Measurements from ENCODE around the gene UBE3A. TPM values are rescaled to one million over a fixed set of nuclear protein-coding genes. Genes with fewer than 3 reads are reported as not detected.

The UBE3A gene
- total RNA-seq, 1 donor from 2014 or later: 99.9 TPM

DNA sequence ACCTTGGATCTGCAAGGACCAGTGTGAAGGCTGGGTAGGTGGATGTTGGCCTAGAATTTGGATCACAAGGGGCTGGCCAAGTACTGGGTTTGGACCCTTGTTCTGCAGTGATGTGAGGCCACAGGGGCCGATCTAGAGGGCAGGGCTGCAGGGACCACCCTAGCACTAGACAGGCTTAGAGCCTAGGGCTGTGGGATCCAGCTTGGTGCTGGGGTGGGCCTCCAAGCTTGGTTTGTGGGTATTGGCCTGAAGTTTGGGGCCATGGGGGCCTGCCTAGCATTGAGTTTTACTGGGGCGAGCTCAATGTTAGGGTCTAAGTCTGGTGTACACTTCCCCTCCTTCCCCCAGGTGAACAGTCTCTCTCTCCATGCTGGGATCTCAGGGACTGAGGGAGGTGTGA is 36.5 kb downstream of the UBE3A start:
- TF ChIP-seq, protein P1, sequence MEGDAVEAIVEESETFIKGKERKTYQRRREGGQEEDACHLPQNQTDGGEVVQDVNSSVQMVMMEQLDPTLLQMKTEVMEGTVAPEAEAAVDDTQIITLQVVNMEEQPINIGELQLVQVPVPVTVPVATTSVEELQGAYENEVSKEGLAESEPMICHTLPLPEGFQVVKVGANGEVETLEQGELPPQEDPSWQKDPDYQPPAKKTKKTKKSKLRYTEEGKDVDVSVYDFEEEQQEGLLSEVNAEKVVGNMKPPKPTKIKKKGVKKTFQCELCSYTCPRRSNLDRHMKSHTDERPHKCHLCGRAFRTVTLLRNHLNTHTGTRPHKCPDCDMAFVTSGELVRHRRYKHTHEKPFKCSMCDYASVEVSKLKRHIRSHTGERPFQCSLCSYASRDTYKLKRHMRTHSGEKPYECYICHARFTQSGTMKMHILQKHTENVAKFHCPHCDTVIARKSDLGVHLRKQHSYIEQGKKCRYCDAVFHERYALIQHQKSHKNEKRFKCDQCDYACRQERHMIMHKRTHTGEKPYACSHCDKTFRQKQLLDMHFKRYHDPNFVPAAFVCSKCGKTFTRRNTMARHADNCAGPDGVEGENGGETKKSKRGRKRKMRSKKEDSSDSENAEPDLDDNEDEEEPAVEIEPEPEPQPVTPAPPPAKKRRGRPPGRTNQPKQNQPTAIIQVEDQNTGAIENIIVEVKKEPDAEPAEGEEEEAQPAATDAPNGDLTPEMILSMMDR (conservative IDR thresholded peaks at IDR 0.05): no peak
- Mint-ChIP-seq H3K4me1 (peaks cover 5% of the 10 kb centered on the region), H3K4me3 (no peak overlapping the region), H3K27ac (ENCODE audit: unreplicated experiment) (no peak overlapping the region), H3K27me3 (ENCODE audit: low read depth) (no peaks in the 10 kb centered on the region), H3K9me3 (no peaks in the 10 kb centered on the region), H3K36me3 (ENCODE audit: low read depth) (peaks cover 52% of the 10 kb centered on the region)
- DNase-seq (ENCODE audit: low read depth, low spot score): no peak

DNA sequence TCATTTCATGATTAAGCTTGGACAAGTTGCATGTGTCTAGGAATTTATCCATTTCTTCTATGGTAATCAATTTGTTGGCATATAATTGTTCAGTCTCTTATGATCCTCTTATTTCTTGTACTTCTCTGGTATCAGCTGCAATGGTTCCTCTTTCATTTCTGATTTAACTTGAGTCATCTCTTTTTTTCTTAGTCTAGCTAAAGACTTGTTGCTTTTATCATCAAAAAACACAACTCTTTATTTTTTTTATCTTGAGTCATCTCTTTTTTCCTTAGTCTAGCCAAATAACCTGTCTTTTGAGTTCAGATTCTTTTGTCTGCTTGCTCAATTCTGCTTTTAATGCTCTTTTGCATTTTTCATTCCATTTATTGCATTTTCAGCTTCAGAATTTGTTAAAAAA is 37.3 kb downstream of the UBE3A start:
- TF ChIP-seq, protein P1 (conservative IDR thresholded peaks at IDR 0.05): no peak
- Mint-ChIP-seq H3K9me3 (no peaks in the 10 kb centered on the region), H3K4me1 (peaks cover 6% of the 10 kb centered on the region), H3K4me3 (no peak overlapping the region), H3K27me3 (ENCODE audit: low read depth) (no peaks in the 10 kb centered on the region), H3K36me3 (ENCODE audit: low read depth) (peaks cover 54% of the 10 kb centered on the region), H3K27ac (ENCODE audit: unreplicated experiment) (no peak overlapping the region)
- DNase-seq (ENCODE audit: low read depth, low spot score): no peak

DNA sequence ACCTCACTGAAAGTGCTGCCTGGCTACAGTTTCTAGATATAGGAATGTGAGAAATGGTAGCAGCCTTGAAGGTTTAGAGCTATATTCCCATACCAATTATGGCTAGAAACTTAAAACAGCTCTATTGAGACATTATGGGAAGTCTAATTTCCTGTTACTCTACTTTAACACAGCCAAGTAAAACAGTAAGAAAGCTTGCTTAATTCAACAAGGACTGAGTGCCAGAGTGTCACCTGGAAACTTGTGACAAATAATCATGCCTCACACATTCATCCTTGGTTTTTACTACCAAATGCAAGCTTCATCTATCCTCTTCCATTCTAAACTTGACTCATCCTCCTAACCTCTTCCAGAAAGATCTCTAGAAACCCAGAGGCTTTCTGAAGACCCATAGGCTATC is 41.7 kb downstream of the UBE3A start:
- TF ChIP-seq, protein P1 (conservative IDR thresholded peaks at IDR 0.05): no peak
- no peak for DNase-seq (ENCODE audit: low read depth, low spot score)
- peaks cover 18% of the 10 kb centered on the region for H3K4me1 Mint-ChIP-seq
- no peaks in the 10 kb centered on the region for H3K27me3 Mint-ChIP-seq (ENCODE audit: low read depth)
- no peak overlapping the region for H3K27ac Mint-ChIP-seq (ENCODE audit: unreplicated experiment)
- no peaks in the 10 kb centered on the region for H3K9me3 Mint-ChIP-seq
- H3K36me3 Mint-ChIP-seq (ENCODE audit: low read depth): peaks cover 36% of the 10 kb centered on the region
- H3K4me3 Mint-ChIP-seq: no peak overlapping the region

DNA sequence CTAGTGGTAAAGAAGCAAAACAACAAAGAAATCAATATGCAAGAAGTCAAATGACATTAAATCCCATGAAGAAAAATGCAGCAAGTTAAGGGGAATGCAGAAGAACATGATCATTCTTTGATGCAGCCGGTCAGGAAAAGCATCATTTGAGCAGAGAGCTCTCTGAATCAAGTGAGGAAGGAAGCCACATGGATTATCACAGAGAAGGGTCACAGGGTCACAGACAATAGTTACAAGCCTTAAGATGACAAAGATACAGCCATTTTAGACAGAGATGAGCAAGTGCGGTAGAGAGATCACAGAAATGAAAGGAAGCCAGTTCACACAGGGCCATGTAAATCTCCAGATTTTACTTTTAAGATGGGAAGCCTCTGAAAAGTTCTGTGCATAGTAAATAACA is 43.9 kb downstream of the UBE3A start:
- Mint-ChIP-seq H3K4me1 (peaks cover 18% of the 10 kb centered on the region), H3K36me3 (ENCODE audit: low read depth) (peaks cover 27% of the 10 kb centered on the region), H3K9me3 (no peaks in the 10 kb centered on the region), H3K27me3 (ENCODE audit: low read depth) (no peaks in the 10 kb centered on the region), H3K27ac (ENCODE audit: unreplicated experiment) (no peak overlapping the region), H3K4me3 (no peak overlapping the region)
- TF ChIP-seq, protein P1 (conservative IDR thresholded peaks at IDR 0.05): no peak
- no peak for DNase-seq (ENCODE audit: low read depth, low spot score)

DNA sequence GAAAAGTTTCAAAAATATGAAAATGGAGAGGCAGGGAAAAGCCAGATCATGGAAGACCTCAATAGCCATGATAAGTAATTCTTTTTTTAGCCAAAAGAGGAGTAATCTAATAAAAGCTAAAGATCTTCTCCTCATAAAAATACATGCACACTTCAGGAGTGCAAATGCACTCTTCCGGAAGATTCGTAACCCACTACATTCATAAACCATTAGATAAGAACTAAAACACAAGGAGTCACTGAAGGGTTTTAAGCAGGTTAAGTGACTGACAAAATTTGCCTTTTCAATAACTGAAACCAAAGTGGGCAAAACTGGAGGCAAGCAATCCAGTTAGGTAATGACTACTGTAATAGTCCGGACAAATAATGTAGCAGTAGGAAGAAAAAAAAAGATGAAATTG is 46.0 kb downstream of the UBE3A start:
- Mint-ChIP-seq H3K27me3 (ENCODE audit: low read depth) (no peaks in the 10 kb centered on the region), H3K27ac (ENCODE audit: unreplicated experiment) (no peak overlapping the region), H3K9me3 (peaks cover 8% of the 10 kb centered on the region), H3K36me3 (ENCODE audit: low read depth) (peaks cover 37% of the 10 kb centered on the region), H3K4me1 (peaks cover 18% of the 10 kb centered on the region), H3K4me3 (no peak overlapping the region)
- TF ChIP-seq, protein P1 (conservative IDR thresholded peaks at IDR 0.05): no peak
- no peak for DNase-seq (ENCODE audit: low read depth, low spot score)

Measured in neural crest cell (in vitro differentiated cells).